Liver (tissue), 3 donors: ENCODE results near the gene ENTPD6.

Experiments used
- JUND ChIP-seq, 2 donors: IDR thresholded peaks; 2 replicates each; pipeline ENCODE4 v1.6.1; 2016; ENCODE audit warnings: antibody characterized with exemption in 2 of 2
- RAD21 ChIP-seq, 2 donors: IDR thresholded peaks; 2 replicates each; pipeline ENCODE4 v1.6.1; 2016; ENCODE audit warnings: antibody characterized with exemption in 2 of 2, mild to moderate bottlenecking in 2 of 2
- RXRA ChIP-seq, 2 donors: IDR thresholded peaks; 2 replicates each; pipeline ENCODE4 v1.6.1; 2017 to 2018; ENCODE audit warnings: antibody characterized with exemption in 2 of 2, mild to moderate bottlenecking in 1 of 2
- TAF1 ChIP-seq: conservative IDR thresholded peaks from 2 replicates; pipeline ENCODE4 v1.6.1; 2016; ENCODE audit warnings: antibody characterized with exemption, mild to moderate bottlenecking
- YY1 ChIP-seq: IDR thresholded peaks from 2 replicates; pipeline ENCODE4 v1.6.1; 2016; ENCODE audit warnings: antibody characterized with exemption, mild to moderate bottlenecking
- TF ChIP-seq, protein P1 (sequence below): fragments of 150-350 bp; IDR thresholded peaks from 2 replicates; pipeline ENCODE4 v1.5.1; 2017; ENCODE audit warnings: improper control_type of control experiment, low read depth, low read length; ENCODE audit not compliant: missing input control
- TF ChIP-seq, protein P2 (sequence below): IDR thresholded peaks from 2 replicates; pipeline ENCODE4 v1.6.1; 2016; ENCODE audit warnings: antibody characterized with exemption
- TF ChIP-seq, protein P3 (sequence below): IDR thresholded peaks from 2 replicates; pipeline ENCODE4 v1.6.1; 2016; ENCODE audit warnings: antibody characterized with exemption, mild to moderate bottlenecking
- donor health status: healthy.
- donor health status: healthy.

DNA sequence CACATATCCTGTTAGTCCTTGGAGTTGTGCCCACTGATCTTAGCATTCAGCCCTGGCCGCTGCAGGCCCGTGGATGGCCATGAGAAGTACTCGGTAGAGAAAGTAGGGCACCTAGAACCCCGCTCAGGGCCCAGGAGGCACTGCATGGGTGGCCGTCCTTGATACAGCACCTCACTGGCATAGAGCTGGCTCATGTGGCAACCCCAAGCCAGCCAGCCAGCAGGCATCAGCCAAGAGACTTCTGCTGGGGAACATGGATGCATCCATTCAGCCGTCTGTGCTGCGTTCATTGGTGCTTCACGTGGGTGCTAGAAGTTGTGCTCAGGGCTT, 62.9 kb downstream of the ENTPD6 start:
- TF ChIP-seq JUND (IDR thresholded peaks at IDR 0.05) (no peak), RAD21 (IDR thresholded peaks at IDR 0.05) (no peak), TAF1 (no peak), RXRA (IDR thresholded peaks at IDR 0.05) (no peak), YY1 (no peak)
- TF ChIP-seq, protein P1, sequence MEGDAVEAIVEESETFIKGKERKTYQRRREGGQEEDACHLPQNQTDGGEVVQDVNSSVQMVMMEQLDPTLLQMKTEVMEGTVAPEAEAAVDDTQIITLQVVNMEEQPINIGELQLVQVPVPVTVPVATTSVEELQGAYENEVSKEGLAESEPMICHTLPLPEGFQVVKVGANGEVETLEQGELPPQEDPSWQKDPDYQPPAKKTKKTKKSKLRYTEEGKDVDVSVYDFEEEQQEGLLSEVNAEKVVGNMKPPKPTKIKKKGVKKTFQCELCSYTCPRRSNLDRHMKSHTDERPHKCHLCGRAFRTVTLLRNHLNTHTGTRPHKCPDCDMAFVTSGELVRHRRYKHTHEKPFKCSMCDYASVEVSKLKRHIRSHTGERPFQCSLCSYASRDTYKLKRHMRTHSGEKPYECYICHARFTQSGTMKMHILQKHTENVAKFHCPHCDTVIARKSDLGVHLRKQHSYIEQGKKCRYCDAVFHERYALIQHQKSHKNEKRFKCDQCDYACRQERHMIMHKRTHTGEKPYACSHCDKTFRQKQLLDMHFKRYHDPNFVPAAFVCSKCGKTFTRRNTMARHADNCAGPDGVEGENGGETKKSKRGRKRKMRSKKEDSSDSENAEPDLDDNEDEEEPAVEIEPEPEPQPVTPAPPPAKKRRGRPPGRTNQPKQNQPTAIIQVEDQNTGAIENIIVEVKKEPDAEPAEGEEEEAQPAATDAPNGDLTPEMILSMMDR, result no peak
- TF ChIP-seq, protein P2, sequence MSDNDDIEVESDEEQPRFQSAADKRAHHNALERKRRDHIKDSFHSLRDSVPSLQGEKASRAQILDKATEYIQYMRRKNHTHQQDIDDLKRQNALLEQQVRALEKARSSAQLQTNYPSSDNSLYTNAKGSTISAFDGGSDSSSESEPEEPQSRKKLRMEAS, result no peak
- TF ChIP-seq, protein P3, sequence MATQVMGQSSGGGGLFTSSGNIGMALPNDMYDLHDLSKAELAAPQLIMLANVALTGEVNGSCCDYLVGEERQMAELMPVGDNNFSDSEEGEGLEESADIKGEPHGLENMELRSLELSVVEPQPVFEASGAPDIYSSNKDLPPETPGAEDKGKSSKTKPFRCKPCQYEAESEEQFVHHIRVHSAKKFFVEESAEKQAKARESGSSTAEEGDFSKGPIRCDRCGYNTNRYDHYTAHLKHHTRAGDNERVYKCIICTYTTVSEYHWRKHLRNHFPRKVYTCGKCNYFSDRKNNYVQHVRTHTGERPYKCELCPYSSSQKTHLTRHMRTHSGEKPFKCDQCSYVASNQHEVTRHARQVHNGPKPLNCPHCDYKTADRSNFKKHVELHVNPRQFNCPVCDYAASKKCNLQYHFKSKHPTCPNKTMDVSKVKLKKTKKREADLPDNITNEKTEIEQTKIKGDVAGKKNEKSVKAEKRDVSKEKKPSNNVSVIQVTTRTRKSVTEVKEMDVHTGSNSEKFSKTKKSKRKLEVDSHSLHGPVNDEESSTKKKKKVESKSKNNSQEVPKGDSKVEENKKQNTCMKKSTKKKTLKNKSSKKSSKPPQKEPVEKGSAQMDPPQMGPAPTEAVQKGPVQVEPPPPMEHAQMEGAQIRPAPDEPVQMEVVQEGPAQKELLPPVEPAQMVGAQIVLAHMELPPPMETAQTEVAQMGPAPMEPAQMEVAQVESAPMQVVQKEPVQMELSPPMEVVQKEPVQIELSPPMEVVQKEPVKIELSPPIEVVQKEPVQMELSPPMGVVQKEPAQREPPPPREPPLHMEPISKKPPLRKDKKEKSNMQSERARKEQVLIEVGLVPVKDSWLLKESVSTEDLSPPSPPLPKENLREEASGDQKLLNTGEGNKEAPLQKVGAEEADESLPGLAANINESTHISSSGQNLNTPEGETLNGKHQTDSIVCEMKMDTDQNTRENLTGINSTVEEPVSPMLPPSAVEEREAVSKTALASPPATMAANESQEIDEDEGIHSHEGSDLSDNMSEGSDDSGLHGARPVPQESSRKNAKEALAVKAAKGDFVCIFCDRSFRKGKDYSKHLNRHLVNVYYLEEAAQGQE, result no peak
